Measurements from ENCODE around the gene PHF8.

PHF8 gene

GRCh38 chrX:54012830-54013500 lies 31.3 kb downstream of the PHF8 start:
- no peak for DNase-seq (ENCODE audit: low spot score)

GRCh38 chrX:54007682-54008081 lies 36.6 kb downstream of the PHF8 start:
- no peak for DNase-seq (ENCODE audit: low spot score)

GRCh38 chrX:53997724-53998123 lies 46.5 kb downstream of the PHF8 start:
- DNase-seq (ENCODE audit: low spot score), result no peak

GRCh38 chrX:53992589-53992988 lies 51.7 kb downstream of the PHF8 start:
- DNase-seq (ENCODE audit: low spot score), result no peak

GRCh38 chrX:53990171-53990570 lies 54.1 kb downstream of the PHF8 start:
- DNase-seq (ENCODE audit: low spot score), result no peak

- no peak for DNase-seq (ENCODE audit: low spot score)
These were observed 59.4 kb downstream of the PHF8 start for GRCh38 chrX:53984895-53985294.

- no peak for DNase-seq (ENCODE audit: low spot score)
These were observed 69.7 kb downstream of the PHF8 start for GRCh38 chrX:53974529-53974928.

GRCh38 chrX:53969540-53969939 lies 74.7 kb downstream of the PHF8 start:
- no peak for DNase-seq (ENCODE audit: low spot score)

GRCh38 chrX:53950130-53950733 lies 94.0 kb downstream of the PHF8 start:
- no peak for DNase-seq (ENCODE audit: low spot score)

GRCh38 chrX:53940180-53940579 lies 104.1 kb downstream of the PHF8 start:
- no peak for DNase-seq (ENCODE audit: low spot score)

GRCh38 chrX:53939127-53939526 lies 105.1 kb downstream of the PHF8 start:
- no peak for DNase-seq (ENCODE audit: low spot score)

GRCh38 chrX:53930515-53931380 lies 113.5 kb downstream of the PHF8 start:
- no peak for DNase-seq (ENCODE audit: low spot score)

GRCh38 chrX:53926030-53926429 lies 118.2 kb downstream of the PHF8 start:
- no peak for DNase-seq (ENCODE audit: low spot score)

GRCh38 chrX:53918702-53919101 lies 125.6 kb downstream of the PHF8 start:
- no peak for DNase-seq (ENCODE audit: low spot score)

GRCh38 chrX:53900623-53901022 lies 143.7 kb downstream of the PHF8 start:
- DNase-seq (ENCODE audit: low spot score), result no peak

- DNase-seq (ENCODE audit: low spot score), result no peak
These were observed 149.0 kb downstream of the PHF8 start for GRCh38 chrX:53895270-53895669.

Measured in kidney capillary endothelial cell (primary cell).